Thoracic aorta (tissue), 2 donors: Measurements from ENCODE around the gene ST6GALNAC6. TPM values are rescaled to one million over a fixed set of nuclear protein-coding genes. Genes with fewer than 3 reads are reported as not detected.

Experiments
- ATAC-seq: fragments of 150-250 bp; one replicate; pipeline ENCODE4 v1.8.0; 2017; ENCODE audit warnings: low read depth; ENCODE audit not compliant: insufficient number of reproducible peaks, low FRiP score
- DNase-seq: peaks from one replicate; pipeline ENCODE4 v3.0.0-alpha.2; 2020; ENCODE audit warnings: low spot score
- H3K27ac ChIP-seq, 2 donors: fragments of 200-600 bp; sonication (generic); 1 replicate in 1 of 2; 2 replicates in 1 of 2; pipeline ENCODE4 v1.5.1; 2016; ENCODE audit warnings: mild to moderate bottlenecking in 2 of 2, moderate library complexity in 2 of 2
- H3K27me3 ChIP-seq: fragments of 200-600 bp; sonication (generic); replicated peaks from 2 replicates; pipeline ENCODE4 v1.6.0; 2016; ENCODE audit warnings: mild to moderate bottlenecking; ENCODE audit not compliant: insufficient read depth
- H3K36me3 ChIP-seq: fragments of 200-600 bp; sonication (generic); one replicate; pipeline ENCODE4 v1.5.1; 2016
- H3K4me1 ChIP-seq, 2 donors: fragments of 200-600 bp; sonication (generic); 1 replicate in 1 of 2; 2 replicates in 1 of 2; pipeline versions ENCODE4 v1.5.1 to v1.6.0; 2016; ENCODE audit warnings: low read depth in 2 of 2, mild to moderate bottlenecking in 1 of 2; ENCODE audit not compliant: control insufficient read depth in 1 of 2
- H3K4me3 ChIP-seq: fragments of 200-600 bp; sonication (generic); 2 replicates; pipeline ENCODE4 v1.5.1; 2016; ENCODE audit warnings: mild to moderate bottlenecking
- H3K9me3 ChIP-seq: fragments of 200-600 bp; sonication (generic); 2 replicates; pipeline ENCODE4 v1.5.1; 2016
- CTCF ChIP-seq: fragments of 200-600 bp; sonication (generic); IDR thresholded peaks from one replicate; pipeline ENCODE4 v1.5.1; 2019; ENCODE audit warnings: antibody characterized with exemption
- total RNA-seq, 2 donors: library from RNA; depleted of rRNA; stranded (reverse); fragments of >200 nt; gene quantifications; one replicate each; pipeline versions ENCODE4 v1.1.0 to v1.2.3, GENCODE V29; 2016

ST6GALNAC6 gene
- total RNA-seq, 2 donors from 2014 or later: 140 to 221 TPM

GRCh38 chr9:127880143-127880542 is 19.3 kb downstream of the ST6GALNAC6 start:
- ATAC-seq (no peak), DNase-seq (no peak)
- H3K27ac ChIP-seq: no peak overlapping the region
- H3K9me3 ChIP-seq: no peaks in the 10 kb centered on the region
- H3K36me3 ChIP-seq: peaks cover 4% of the 10 kb centered on the region
- TF ChIP-seq CTCF: no peak
- no peak overlapping the region for H3K4me3 ChIP-seq
- peaks cover 23 to 42% of the 10 kb centered on the region in 2 donors for H3K4me1 ChIP-seq
- no peaks in the 10 kb centered on the region for H3K27me3 ChIP-seq

GRCh38 chr9:127878652-127879390 is 20.6 kb downstream of the ST6GALNAC6 start:
- no peak for DNase-seq
- no peaks in the 10 kb centered on the region for H3K9me3 ChIP-seq
- no peak overlapping the region for H3K4me3 ChIP-seq
- TF ChIP-seq CTCF: no peak
- H3K27ac ChIP-seq: peak overlapping the region in 1 of 2 donors; percentile 75
- no peak for ATAC-seq
- H3K4me1 ChIP-seq: peaks cover 23 to 42% of the 10 kb centered on the region in 2 donors
- no peaks in the 10 kb centered on the region for H3K36me3 ChIP-seq
- no peaks in the 10 kb centered on the region for H3K27me3 ChIP-seq

GRCh38 chr9:127878001-127878651 is 21.3 kb downstream of the ST6GALNAC6 start:
- no peak for ATAC-seq
- Histone ChIP-seq H3K36me3 (no peaks in the 10 kb centered on the region), H3K27ac (peak overlapping the region in 1 of 2 donors; percentile 75), H3K27me3 (no peaks in the 10 kb centered on the region), H3K4me1 (peaks cover 27 to 49% of the 10 kb centered on the region in 2 donors), H3K4me3 (peak overlapping the region; percentile 80), H3K9me3 (no peaks in the 10 kb centered on the region)
- DNase-seq: no peak
- no peak for TF ChIP-seq CTCF

GRCh38 chr9:127877566-127877998 is 21.8 kb downstream of the ST6GALNAC6 start, which contains the start of gene AK1:
Gene AK1, minus strand, starts transcription at chr9:127877675. Its CDS starts 3,058 bp downstream, at chr9:127874617.
- H3K4me3 ChIP-seq: peak within 1 kb of the TSS; percentile 80
- DNase-seq (no peak), ATAC-seq (no peak)
- H3K27me3 ChIP-seq: no peaks in the 10 kb centered on the region
- peak within 1 kb of the TSS; percentile 63 to 75 for H3K27ac ChIP-seq
- peaks cover 27 to 51% of the 10 kb centered on the region in 2 donors for H3K4me1 ChIP-seq
- no peak for TF ChIP-seq CTCF
- H3K36me3 ChIP-seq: no peaks in the 10 kb centered on the region
- H3K9me3 ChIP-seq: no peaks in the 10 kb centered on the region
